Measurements from ENCODE around the gene TTC33. TPM values are rescaled to one million over a fixed set of nuclear protein-coding genes. Genes with fewer than 3 reads are reported as not detected.

The TTC33 gene
- total and polyA plus RNA-seq, 2 donors (not counting 1 experiment from before 2014, with no cell fraction given), result 2.1 to 15.8 TPM

GRCh38 chr5:40481241-40481640 lies 274.5 kb downstream of the TTC33 start:
- ChIA-PET CTCF (interaction anchor here (1.7 kb wide), 1 partner anchor 199 kb away, joined by 3 read pairs; no protein-coding TSS in a partner anchor), POLR2A (no interaction called here)
- no peaks in the 10 kb centered on the region for H3K9me3 ChIP-seq (ENCODE audit: control extremely low read depth in 1 of 3, control insufficient read depth in 2 of 3, insufficient read depth in 1 of 3, low read length in 2 of 3)
- intact Hi-C loops (cut with micrococcal nuclease), result loop anchor here (5.0 kb wide), 1 partner anchor 74 kb away; no protein-coding TSS in a partner anchor
- H3K4me3 ChIP-seq (ENCODE audit: control extremely low read depth in 1 of 5, extremely low read depth in 1 of 5, insufficient read depth in 1 of 5, low read depth in 2 of 5, low read length in 4 of 5), result no peak overlapping the region
- H3K27me3 ChIP-seq (replicated peaks in 1 of 4; ENCODE audit: control extremely low read depth in 1 of 4, control insufficient read depth in 3 of 4, insufficient read depth in 4 of 4, low read length in 3 of 4), result no peaks in the 10 kb centered on the region
- H3K4me2 ChIP-seq (replicated peaks; ENCODE audit: low read depth, low read length, poor library complexity, severe bottlenecking), result no peak overlapping the region
- H3K79me2 ChIP-seq (ENCODE audit: control insufficient read depth, insufficient read depth, low read length), result no peaks in the 10 kb centered on the region
- WGBS (ENCODE audit: insufficient coverage), result 94% methylated on average over 2 of the region's 2 CpGs
- H3K9ac ChIP-seq (ENCODE audit: low read length), result no peak overlapping the region
- H3K9me3 Mint-ChIP-seq (ENCODE audit: insufficient read depth), result no peaks in the 10 kb centered on the region
- H3K27ac Mint-ChIP-seq, result peak overlapping the region; percentile 8
- no peak overlapping the region for H3K4me3 Mint-ChIP-seq
- ATAC-seq (ENCODE audit: low read depth) (no peak), DNase-seq (no peak)
- H3K27me3 Mint-ChIP-seq, result no peaks in the 10 kb centered on the region
- H3K36me3 ChIP-seq (replicated peaks in 1 of 2; ENCODE audit: control extremely low read depth in 1 of 2, control insufficient read depth in 1 of 2, extremely low read depth in 1 of 2, insufficient read depth in 2 of 2, low read length in 1 of 2), result no peaks in the 10 kb centered on the region
- H2AFZ ChIP-seq (ENCODE audit: insufficient read depth, low read depth, low read length, poor library complexity, severe bottlenecking), result no peak overlapping the region
- no peak overlapping the region for H3K27ac ChIP-seq (ENCODE audit: low read length in 2 of 2)
- H3K4me1 Mint-ChIP-seq, result peaks cover 29% of the 10 kb centered on the region
- H3K4me1 ChIP-seq (ENCODE audit: control insufficient read depth in 2 of 2, insufficient read depth in 2 of 2, low read length in 2 of 2), result peaks cover 18 to 29% of the 10 kb centered on the region in 2 donors
- TF ChIP-seq CTCF (IDR thresholded peaks at IDR 0.05) (no peak), EZH2 (IDR thresholded peaks at IDR 0.05; ENCODE audit: borderline replicate concordance, insufficient read depth, low read depth, low read length, poor library complexity, severe bottlenecking) (no peak)
- no peaks in the 10 kb centered on the region for H4K20me1 ChIP-seq (ENCODE audit: control insufficient read depth, insufficient read depth, low read length, poor library complexity, severe bottlenecking)

- Mint-ChIP-seq H3K9me3 (ENCODE audit: insufficient read depth) (no peaks in the 10 kb centered on the region), H3K4me1 (peaks cover 21% of the 10 kb centered on the region), H3K27me3 (no peaks in the 10 kb centered on the region), H3K4me3 (no peak overlapping the region), H3K27ac (no peak overlapping the region)
- Histone ChIP-seq H3K27ac (ENCODE audit: low read length in 2 of 2) (no peak overlapping the region), H3K27me3 (replicated peaks in 1 of 4; ENCODE audit: control extremely low read depth in 1 of 4, control insufficient read depth in 3 of 4, insufficient read depth in 4 of 4, low read length in 3 of 4) (no peaks in the 10 kb centered on the region), H3K79me2 (ENCODE audit: control insufficient read depth, insufficient read depth, low read length) (no peaks in the 10 kb centered on the region), H4K20me1 (ENCODE audit: control insufficient read depth, insufficient read depth, low read length, poor library complexity, severe bottlenecking) (no peaks in the 10 kb centered on the region), H3K9ac (ENCODE audit: low read length) (no peak overlapping the region), H3K4me2 (replicated peaks; ENCODE audit: low read depth, low read length, poor library complexity, severe bottlenecking) (no peak overlapping the region), H2AFZ (ENCODE audit: insufficient read depth, low read depth, low read length, poor library complexity, severe bottlenecking) (no peak overlapping the region), H3K4me3 (ENCODE audit: control extremely low read depth in 1 of 5, extremely low read depth in 1 of 5, insufficient read depth in 1 of 5, low read depth in 2 of 5, low read length in 4 of 5) (no peak overlapping the region), H3K36me3 (replicated peaks in 1 of 2; ENCODE audit: control extremely low read depth in 1 of 2, control insufficient read depth in 1 of 2, extremely low read depth in 1 of 2, insufficient read depth in 2 of 2, low read length in 1 of 2) (no peaks in the 10 kb centered on the region), H3K4me1 (ENCODE audit: control insufficient read depth in 2 of 2, insufficient read depth in 2 of 2, low read length in 2 of 2) (peaks cover 10 to 21% of the 10 kb centered on the region in 2 donors), H3K9me3 (ENCODE audit: control extremely low read depth in 1 of 3, control insufficient read depth in 2 of 3, insufficient read depth in 1 of 3, low read length in 2 of 3) (no peaks in the 10 kb centered on the region)
- intact Hi-C loops (cut with micrococcal nuclease), result loop anchor here (5.0 kb wide), 1 partner anchor 73 kb away; no protein-coding TSS in a partner anchor
- no peak for TF ChIP-seq CTCF (IDR thresholded peaks at IDR 0.05)
- no peak for TF ChIP-seq EZH2 (IDR thresholded peaks at IDR 0.05; ENCODE audit: borderline replicate concordance, insufficient read depth, low read depth, low read length, poor library complexity, severe bottlenecking)
- WGBS (ENCODE audit: insufficient coverage), result 83% methylated on average over 1 of the region's 2 CpGs
- CTCF ChIA-PET, result interaction anchor here (0.7 to 1.7 kb wide), 2 partner anchors 113 to 200 kb away, joined by 3 read pairs; no protein-coding TSS in a partner anchor
- POLR2A ChIA-PET, result no interaction called here
- ATAC-seq (ENCODE audit: low read depth) (no peak), DNase-seq (no peak)
Measured at GRCh38 chr5:40480392-40480791, 275.4 kb downstream of the TTC33 start.
